H1 (cell line): ENCODE measurements around the gene LRP5. TPM values are rescaled to one million over a fixed set of nuclear protein-coding genes. Genes with fewer than 3 reads are reported as not detected.

Experiments used
- CTCF ChIA-PET: fragments of 300-600 bp; sonication (Branson Sonifier 250); formaldehyde crosslinking; loops from one replicate; lab custom pipeline; 2021; ENCODE audit not compliant: partially characterized antibody; lab: Charles Lee
- POLR2A ChIA-PET: fragments of 300-600 bp; sonication (Branson Sonifier 250); formaldehyde crosslinking; loops from one replicate; lab custom pipeline; 2021; ENCODE audit warnings: inconsistent platforms; ENCODE audit not compliant: partially characterized antibody; lab: Charles Lee
- DNase-seq, 2 experiments: peaks; one replicate each; pipeline versions ENCODE4 v3.0.0 to v3.0.0-alpha.2; 2010 to 2022; ENCODE audit warnings: low spot score in 2 of 2, low read depth in 1 of 2, mixed read lengths in 1 of 2
- FAIRE-seq: peaks from 2 replicates; lab custom pipeline; 2011; peaks lifted over from hg19 to GRCh38; lab: Jason Lieb, UNC
- H2AFZ ChIP-seq: 2 replicates; pipeline ENCODE4 v1.8.1; 2012; ENCODE audit warnings: low read length, inconsistent platforms
- H2AK5ac ChIP-seq: 2 replicates; pipeline ENCODE4 v1.6.1; 2013; ENCODE audit warnings: low read depth, low read length
- H2BK120ac ChIP-seq: replicated peaks from 2 replicates; pipeline ENCODE3; 2013; ENCODE audit warnings: low read depth, low read length, inconsistent platforms
- H2BK12ac ChIP-seq: 2 replicates; pipeline ENCODE4 v1.6.1; 2013; ENCODE audit warnings: low read depth, low read length
- H2BK15ac ChIP-seq: 2 replicates; pipeline ENCODE4 v1.6.1; 2013; ENCODE audit warnings: low read length
- H2BK20ac ChIP-seq: 2 replicates; pipeline ENCODE4 v1.6.1; 2013; ENCODE audit warnings: low read length
- H2BK5ac ChIP-seq: 2 replicates; pipeline ENCODE4 v1.6.1; 2013; ENCODE audit warnings: low read depth, low read length
- H3K14ac ChIP-seq: 2 replicates; pipeline ENCODE4 v1.6.1; 2013; ENCODE audit warnings: inconsistent platforms; ENCODE audit not compliant: insufficient read length
- H3K18ac ChIP-seq: 2 replicates; pipeline ENCODE4 v1.6.1; 2013; ENCODE audit warnings: low read length; ENCODE audit errors: extremely low read depth
- H3K23ac ChIP-seq: 2 replicates; pipeline ENCODE4 v1.6.1; 2013; ENCODE audit warnings: inconsistent platforms; ENCODE audit not compliant: insufficient read length
- H3K23me2 ChIP-seq: 2 replicates; pipeline ENCODE4 v1.6.1; 2013; ENCODE audit warnings: low read depth, low read length
- H3K27ac ChIP-seq: 2 replicates; pipeline ENCODE4 v1.6.1; 2011; ENCODE audit warnings: low read depth, low read length, inconsistent platforms
- H3K27me3 ChIP-seq, 4 experiments: replicated peaks in 1 of 4; 1 replicate in 1 of 4; 2 replicates in 3 of 4; pipeline versions ENCODE4 v1.6.1 to v1.8.1; 2011 to 2013; ENCODE audit warnings: low read length in 3 of 4, mild to moderate bottlenecking in 3 of 4, inconsistent platforms in 2 of 4, mixed read lengths in 2 of 4, moderate library complexity in 1 of 4; ENCODE audit not compliant: control insufficient read depth in 3 of 4, insufficient read depth in 3 of 4; ENCODE audit errors: extremely low read depth in 1 of 4
- H3K36me3 ChIP-seq, 4 experiments: 2 replicates each; pipeline versions ENCODE4 v1.6.1 to v1.8.1; 2011 to 2013; ENCODE audit warnings: mild to moderate bottlenecking in 4 of 4, low read length in 3 of 4, moderate library complexity in 2 of 4, control low read depth in 1 of 4, inconsistent platforms in 1 of 4; ENCODE audit not compliant: insufficient read depth in 4 of 4, control insufficient read depth in 2 of 4
- H3K4ac ChIP-seq: replicated peaks from 2 replicates; pipeline ENCODE3; 2013; ENCODE audit warnings: low read length, low read depth, mixed read lengths, inconsistent platforms; ENCODE audit not compliant: insufficient read length
- H3K4me1 ChIP-seq, 4 experiments: replicated peaks in 1 of 4; 1 replicate in 1 of 4; 2 replicates in 3 of 4; pipeline versions ENCODE4 v1.6.1 to v1.8.1; 2011 to 2013; ENCODE audit warnings: low read length in 3 of 4, inconsistent platforms in 2 of 4, mixed read lengths in 1 of 4; ENCODE audit not compliant: insufficient read depth in 4 of 4, control insufficient read depth in 3 of 4
- H3K4me2 ChIP-seq, 2 experiments: 2 replicates each; pipeline versions ENCODE4 v1.6.1 to v1.8.1; 2011 to 2013; ENCODE audit warnings: low read depth in 2 of 2, low read length in 2 of 2, control low read depth in 1 of 2, inconsistent platforms in 1 of 2, mild to moderate bottlenecking in 1 of 2; ENCODE audit not compliant: insufficient read depth in 1 of 2
- H3K4me3 ChIP-seq, 4 experiments: fragments of 200-600, 300-600 bp in 1 of 4; sonication (generic), shearing (Covaris generic), sonication (Bioruptor Twin) in 1 of 4; 2 replicates each; pipeline versions ENCODE4 v1.5.1 to v1.8.1; 2011 to 2016; ENCODE audit warnings: low read length in 4 of 4, low read depth in 3 of 4, control low read depth in 2 of 4, inconsistent platforms in 2 of 4, mild to moderate bottlenecking in 2 of 4, mixed read lengths in 1 of 4, moderate library complexity in 1 of 4; ENCODE audit not compliant: insufficient read depth in 2 of 4; ENCODE audit errors: extremely low read depth in 1 of 4
- H3K56ac ChIP-seq: replicated peaks from 2 replicates; pipeline ENCODE3; 2013; ENCODE audit warnings: low read depth, mild to moderate bottlenecking, mixed read lengths, low read length, inconsistent platforms; ENCODE audit not compliant: insufficient read length
- H3K79me1 ChIP-seq: 2 replicates; pipeline ENCODE4 v1.6.1; 2013; ENCODE audit warnings: low read depth, low read length, control low read depth
- H3K79me2 ChIP-seq, 2 experiments: 2 replicates each; pipeline versions ENCODE4 v1.6.1 to v1.8.1; 2012 to 2013; ENCODE audit warnings: low read length in 2 of 2, mild to moderate bottlenecking in 2 of 2, inconsistent platforms in 1 of 2; ENCODE audit not compliant: insufficient read depth in 2 of 2, control insufficient read depth in 1 of 2
- H3K9ac ChIP-seq, 4 experiments: replicated peaks in 1 of 4; 1 replicate in 1 of 4; 2 replicates in 3 of 4; pipeline versions ENCODE4 v1.6.1 to v1.8.1; 2011 to 2013; ENCODE audit warnings: low read depth in 3 of 4, low read length in 3 of 4, control low read depth in 2 of 4, mild to moderate bottlenecking in 2 of 4, moderate library complexity in 2 of 4, inconsistent platforms in 1 of 4; ENCODE audit errors: extremely low read depth in 1 of 4
- H3K9me3 ChIP-seq, 2 experiments: 2 replicates each; pipeline versions ENCODE4 v1.6.1 to v1.8.1; 2012 to 2013; ENCODE audit warnings: mild to moderate bottlenecking in 2 of 2, moderate library complexity in 2 of 2, control low read depth in 1 of 2, inconsistent platforms in 1 of 2, low read depth in 1 of 2, low read length in 1 of 2, mixed read lengths in 1 of 2; ENCODE audit not compliant: insufficient read depth in 2 of 2
- H4K20me1 ChIP-seq, 2 experiments: replicated peaks in 1 of 2; 2 replicates each; pipeline versions ENCODE3 to v1.8.1; 2011 to 2013; ENCODE audit warnings: inconsistent platforms in 2 of 2, low read length in 2 of 2, mild to moderate bottlenecking in 1 of 2; ENCODE audit not compliant: insufficient read depth in 2 of 2, control insufficient read depth in 1 of 2
- H4K5ac ChIP-seq: 2 replicates; pipeline ENCODE4 v1.6.1; 2013; ENCODE audit warnings: low read length, low read depth, mixed read lengths, inconsistent platforms; ENCODE audit not compliant: insufficient read length
- H4K8ac ChIP-seq: 2 replicates; pipeline ENCODE4 v1.8.0; 2013; ENCODE audit warnings: mild to moderate bottlenecking, moderate library complexity, low read length, inconsistent platforms; ENCODE audit not compliant: insufficient read depth; ENCODE audit errors: extremely low read depth
- H4K91ac ChIP-seq: replicated peaks from 2 replicates; pipeline ENCODE3; 2013; ENCODE audit warnings: low read length, mixed read lengths, inconsistent platforms; ENCODE audit not compliant: insufficient read length
- BACH1 ChIP-seq: IDR thresholded peaks from 2 replicates; pipeline ENCODE4 v1.6.1; 2012; ENCODE audit warnings: low read length, improper control_type of control experiment
- MAX ChIP-seq: IDR thresholded peaks from 2 replicates; pipeline ENCODE4 v1.6.1; 2012; ENCODE audit warnings: inconsistent platforms
- POLR2A ChIP-seq, 2 experiments: IDR thresholded peaks; 1 replicate in 1 of 2; 2 replicates in 1 of 2; pipeline ENCODE4 v1.6.1; 2011; ENCODE audit warnings: low read depth in 2 of 2, low read length in 2 of 2, mild to moderate bottlenecking in 2 of 2; ENCODE audit errors: control extremely low read depth in 1 of 2
- RFX5 ChIP-seq: IDR thresholded peaks from 2 replicates; pipeline ENCODE4 v1.6.1; 2011; ENCODE audit warnings: low read depth, low read length, improper control_type of control experiment, borderline replicate concordance
- SAP30 ChIP-seq: fragments of 300-600 bp; sonication (generic); IDR thresholded peaks from 2 replicates; pipeline ENCODE4 v1.7.1; 2012; ENCODE audit warnings: low read length, moderate library complexity, mild to moderate bottlenecking, inconsistent platforms; ENCODE audit not compliant: insufficient read depth, insufficient replicate concordance
- SP4 ChIP-seq: IDR thresholded peaks from 2 replicates; pipeline ENCODE4 v1.6.1; 2012; ENCODE audit warnings: low read length, inconsistent platforms
- SRF ChIP-seq: IDR thresholded peaks from 2 replicates; pipeline ENCODE4 v1.6.1; 2011; ENCODE audit warnings: mild to moderate bottlenecking, low read depth, low read length, moderate library complexity
- SUZ12 ChIP-seq: fragments of 200-600 bp; sonication (generic); IDR thresholded peaks from 2 replicates; pipeline ENCODE4 v1.6.1; 2012; ENCODE audit warnings: mild to moderate bottlenecking, inconsistent platforms, low read length, moderate library complexity, mixed read lengths
- WGBS, 2 experiments: shearing (Covaris generic) in 1 of 2; methylation state at CpG; one replicate each; pipeline versions ENCODE4 v1.1.6 to v1.1.7; 2013 to 2015; ENCODE audit warnings: low lambda C conversion rate in 2 of 2, mixed read lengths in 2 of 2, inconsistent platforms in 1 of 2, low coverage in 1 of 2, missing lambda C conversion rate in 1 of 2; ENCODE audit not compliant: insufficient replicate concordance in 2 of 2, insufficient coverage in 1 of 2, insufficient read length in 1 of 2; ENCODE audit errors: extremely low coverage in 1 of 2, missing lambda C conversion rate in 1 of 2; 5-methylcytosine and 5-hydroxymethylcytosine counted together
- polyA plus RNA-seq, 7 experiments: library from polyadenylated mRNA; depleted of rRNA in 3 of 7; stranded (reverse) in 5 of 7; unstranded in 2 of 7; fragments of >200 nt in 5 of 7; fragments of 200-250 nt in 2 of 7; gene quantifications; 1 replicate in 5 of 7; 2 replicates in 1 of 7; 4 replicates in 1 of 7; pipeline versions ENCODE4 v1.2.1 to v1.2.3, GENCODE V29; 2011 to 2013; ENCODE audit warnings: missing spikeins in 2 of 7, mixed read lengths in 2 of 7
- total RNA-seq: library from RNA; stranded (reverse); fragmentation: NEBNext Ultra II Directional; extraction: Animal tissue kit (Norgen Biotek cat#: 25700); gene quantifications from 2 replicates; pipeline ENCODE4 v1.2.1, GENCODE V29; 2021

LRP5 gene
- total and polyA plus RNA-seq, 2 of the 8 experiments (the other 6 are each of a cell fraction or from before 2014, with no cell fraction given) = 19.0 to 38.9 TPM

GRCh38 chr11:68480193-68480592 is 167.8 kb downstream of the LRP5 start:
- Histone ChIP-seq H3K14ac (no peak overlapping the region), H3K79me2 (peaks cover 68 to 91% of the 10 kb centered on the region in 2 experiments), H2BK20ac (no peak overlapping the region), H4K5ac (no peak overlapping the region), H3K4me1 (no peaks in the 10 kb centered on the region), H2AFZ (no peak overlapping the region), H3K56ac (no peak overlapping the region), H3K27me3 (no peaks in the 10 kb centered on the region), H3K4me3 (no peak overlapping the region), H3K27ac (0 out of 2 replicates have a peak overlapping the region, but pooled peaks have one; percentile 19), H2BK12ac (no peak overlapping the region), H4K91ac (no peak overlapping the region), H4K20me1 (peaks cover 21 to 27% of the 10 kb centered on the region in 2 experiments), H3K4me2 (no peak overlapping the region), H3K4ac (no peak overlapping the region), H3K23me2 (no peaks in the 10 kb centered on the region), H3K79me1 (0 out of 2 replicates have a peak, but pooled peaks cover 2% of the 10 kb centered on the region), H3K36me3 (peaks cover 0 to 8% (median 0%) of the 10 kb centered on the region in 4 experiments; a peak in 3 of 8 replicates), H3K9ac (no peak overlapping the region; a peak in 1 of 7 replicates), H3K18ac (no peak overlapping the region), H2BK15ac (no peak overlapping the region), H2BK5ac (no peak overlapping the region), H3K23ac (no peak overlapping the region), H2BK120ac (no peak overlapping the region), H3K9me3 (peaks cover 0 to 7% of the 10 kb centered on the region in 2 experiments; a peak in 1 of 4 replicates), H4K8ac (no peak overlapping the region), H2AK5ac (no peak overlapping the region)
- 94% methylated on average over 2 of the region's 2 CpGs; no CpG with 5 or more reads in 1 of the 2 experiments for WGBS, 2 experiments
- CTCF ChIA-PET = interaction anchor here (0.6 kb wide), 1 partner anchor 8 kb away, joined by 3 read pairs; no protein-coding TSS in a partner anchor
- POLR2A ChIA-PET = interaction anchor here (1.0 to 1.2 kb wide), 2 partner anchors 9 to 64 kb away, joined by 3 read pairs; no protein-coding TSS in a partner anchor
- DNase-seq (no peak), FAIRE-seq (no peak)
- TF ChIP-seq POLR2A (IDR thresholded peaks at IDR 0.05; ENCODE audit: control extremely low read depth in 1 of 2, low read depth in 2 of 2, low read length in 2 of 2) (no peak), BACH1 (no peak), SUZ12 (no peak), RFX5 (no peak), SRF (no peak), SP4 (no peak), MAX (no peak), SAP30 (no peak)
